ENCODE data around the gene GXYLT1.
"Not testable (repeated sequence)": the region's sequence is repeated elsewhere in the genome, so short reads cannot be mapped to it uniquely, and the experiment has no call there.

The GXYLT1 gene

GRCh38 chr12:42143452-42144157, 1.1 kb downstream of the GXYLT1 start:
- peak; percentile 23 for DNase-seq

GRCh38 chr12:42141981-42142606, 2.6 kb downstream of the GXYLT1 start:
- no peak for DNase-seq

GRCh38 chr12:42140901-42141300, 3.8 kb downstream of the GXYLT1 start:
- peak; percentile 75 for DNase-seq

GRCh38 chr12:42135259-42135814, 9.3 kb downstream of the GXYLT1 start:
- peak; percentile 76 for DNase-seq

GRCh38 chr12:42130672-42131402, 13.8 kb downstream of the GXYLT1 start:
- DNase-seq: peak; percentile 36

- peak; percentile 75 for DNase-seq
Observed at GRCh38 chr12:42129595-42130204, 15.0 kb downstream of the GXYLT1 start.

- no peak for DNase-seq
Observed at GRCh38 chr12:42128888-42129287, 15.8 kb downstream of the GXYLT1 start.

- DNase-seq: no peak
Observed at GRCh38 chr12:42128327-42128726, 16.3 kb downstream of the GXYLT1 start.

GRCh38 chr12:42126963-42127362, 17.7 kb downstream of the GXYLT1 start:
- DNase-seq: no peak

GRCh38 chr12:42125388-42125767, 19.3 kb downstream of the GXYLT1 start:
- no peak for DNase-seq

- DNase-seq: no peak
Observed at GRCh38 chr12:42124764-42125387, 19.8 kb downstream of the GXYLT1 start.

- DNase-seq: peak; percentile 76
Observed at GRCh38 chr12:42119085-42119633, 25.5 kb downstream of the GXYLT1 start.

- DNase-seq: no peak
Observed at GRCh38 chr12:42118136-42118879, 26.4 kb downstream of the GXYLT1 start.

GRCh38 chr12:42109031-42109430, 35.6 kb downstream of the GXYLT1 start:
- no peak for DNase-seq

GRCh38 chr12:42106791-42107190, 37.9 kb downstream of the GXYLT1 start:
- not testable (repeated sequence) for DNase-seq

GRCh38 chr12:42104784-42105183, 39.9 kb downstream of the GXYLT1 start:
- DNase-seq: no peak

- no peak for DNase-seq
Observed at GRCh38 chr12:42104087-42104486, 40.6 kb downstream of the GXYLT1 start.

- DNase-seq: no peak
Observed at GRCh38 chr12:42103155-42103554, 41.5 kb downstream of the GXYLT1 start.

GRCh38 chr12:42102720-42103119, 42.0 kb downstream of the GXYLT1 start:
- DNase-seq: no peak

- DNase-seq: no peak
Observed at GRCh38 chr12:42099433-42099832, 45.2 kb downstream of the GXYLT1 start.

- no peak for DNase-seq
Observed at GRCh38 chr12:42097971-42098370, 46.7 kb downstream of the GXYLT1 start.

Measured in fibroblast of skin of scalp (primary cell).